ENCODE data around the gene TUG1.

DNA sequence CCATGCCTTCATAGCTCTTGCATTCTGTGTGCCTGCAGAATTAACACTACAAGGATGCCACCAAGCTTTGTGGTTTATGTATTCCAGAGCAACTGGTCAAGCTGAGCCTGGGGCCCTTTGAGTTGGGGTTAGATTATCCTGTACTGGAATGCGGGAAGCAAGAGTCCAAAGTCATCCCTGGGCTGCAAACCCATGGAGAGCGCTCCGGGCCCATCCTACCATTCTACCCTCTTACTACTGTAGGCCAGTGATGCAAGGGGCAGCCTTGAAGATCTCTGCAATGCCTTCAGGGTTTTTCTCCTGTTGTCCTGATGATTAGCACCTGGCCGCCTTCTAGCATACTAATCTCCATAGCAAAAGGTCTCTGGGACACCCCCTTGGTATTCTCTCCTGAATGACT, 51.3 kb downstream of the TUG1 start:
- TF ChIP-seq CTCF (IDR thresholded peaks at IDR 0.05): no peak
- TF ChIP-seq POLR2A (IDR thresholded peaks at IDR 0.05): no peak
